Astrocyte of the cerebellum (primary cell): ENCODE measurements around the gene THOC5.

ENCODE experiments used
- DNase-seq: peaks from one replicate; pipeline ENCODE4 v3.0.0-alpha.2; 2011; ENCODE audit warnings: low read depth
- H3K4me3 ChIP-seq: 2 replicates; pipeline ENCODE4 v1.5.1; 2011; ENCODE audit warnings: mild to moderate bottlenecking, low read depth, low read length, moderate library complexity
- CTCF ChIP-seq: IDR thresholded peaks from 2 replicates; pipeline ENCODE4 v1.5.1; 2012; ENCODE audit warnings: low read length, low read depth, moderate library complexity, mild to moderate bottlenecking; ENCODE audit errors: missing control alignments
- in situ Hi-C: cut with HindIII; loops from 2 replicates; pipeline ENCODE4 v1.10.0; 2017; ENCODE audit warnings: low sequenced_read_pairs

Gene THOC5

DNA sequence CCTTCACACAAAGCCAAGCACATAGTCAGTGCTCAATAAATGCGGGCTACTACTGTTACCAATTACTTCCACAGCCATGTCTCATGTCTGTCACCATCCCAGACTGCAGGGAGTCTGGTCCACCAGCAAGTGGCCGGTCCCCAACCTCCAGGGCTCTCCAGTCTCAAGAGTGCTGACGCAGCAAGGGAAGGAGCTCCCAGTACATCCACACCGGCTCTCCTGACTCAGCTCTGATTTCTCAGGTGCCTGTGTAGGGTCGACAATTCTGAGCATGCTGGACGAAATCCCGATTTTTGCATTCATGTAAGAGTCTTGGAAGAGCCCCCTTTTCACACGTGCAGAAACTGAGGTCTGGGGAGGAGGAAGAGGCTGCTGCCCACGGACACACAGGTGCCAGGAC is 83.8 kb downstream of the THOC5 start:
- TF ChIP-seq CTCF = no peak
- no peak for DNase-seq
- H3K4me3 ChIP-seq = no peak overlapping the region
- in situ Hi-C loops = no loop called here

DNA sequence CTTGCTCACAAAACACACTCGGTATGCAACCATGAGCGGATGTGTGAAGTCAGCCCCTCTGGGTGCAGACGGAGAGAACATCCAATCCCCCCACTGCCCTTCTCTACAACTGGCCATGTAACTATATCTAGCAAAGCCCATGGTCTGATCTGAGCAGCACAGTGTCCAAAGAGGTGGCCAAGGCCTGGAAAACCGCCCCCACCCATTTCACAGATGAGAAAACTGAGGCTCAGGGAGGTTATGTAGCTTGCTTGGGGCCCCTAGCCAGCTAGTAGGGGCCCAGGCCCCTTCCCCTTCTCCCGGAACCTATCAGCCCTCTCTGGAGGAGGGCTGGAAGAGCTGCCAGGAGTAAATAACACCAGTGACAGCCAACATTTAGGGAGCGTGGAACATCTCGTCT is 89.0 kb downstream of the THOC5 start:
- in situ Hi-C loops = no loop called here
- no peak for TF ChIP-seq CTCF
- DNase-seq = no peak
- no peak overlapping the region for H3K4me3 ChIP-seq

GRCh38 chr22:29463629-29464028 is 89.9 kb downstream of the THOC5 start:
- no peak for DNase-seq
- in situ Hi-C loops = no loop called here
- H3K4me3 ChIP-seq = no peak overlapping the region
- no peak for TF ChIP-seq CTCF

- TF ChIP-seq CTCF = no peak
- in situ Hi-C loops = no loop called here
- no peak for DNase-seq
- no peak overlapping the region for H3K4me3 ChIP-seq
Observed at GRCh38 chr22:29461263-29461662, 92.3 kb downstream of the THOC5 start.

DNA sequence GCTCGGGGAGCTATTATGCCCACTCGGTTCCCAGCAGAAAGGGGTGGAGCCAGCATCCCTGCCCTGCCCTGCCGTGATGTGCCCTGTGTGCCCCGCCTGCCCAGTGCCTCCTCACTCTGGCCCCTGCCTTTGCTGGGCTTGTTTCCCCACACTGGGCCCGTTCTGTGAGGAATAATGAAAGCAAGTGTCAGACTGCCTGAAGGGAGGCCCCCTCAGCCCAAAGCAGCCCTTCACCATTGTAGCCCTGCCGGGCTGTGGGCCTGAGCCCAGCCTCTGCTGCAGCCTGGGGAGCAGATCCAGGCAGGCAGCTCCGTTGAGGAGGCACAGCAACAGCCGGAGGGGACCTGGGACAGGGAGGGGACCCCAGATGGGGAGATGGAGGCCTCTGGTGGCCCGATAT is 93.8 kb downstream of the THOC5 start:
- TF ChIP-seq CTCF = no peak
- in situ Hi-C loops = no loop called here
- DNase-seq = no peak
- H3K4me3 ChIP-seq = no peak overlapping the region

- H3K4me3 ChIP-seq = no peak overlapping the region
- in situ Hi-C loops = no loop called here
- DNase-seq = no peak
- TF ChIP-seq CTCF = no peak
Observed at GRCh38 chr22:29458551-29458950, 95.0 kb downstream of the THOC5 start.

DNA sequence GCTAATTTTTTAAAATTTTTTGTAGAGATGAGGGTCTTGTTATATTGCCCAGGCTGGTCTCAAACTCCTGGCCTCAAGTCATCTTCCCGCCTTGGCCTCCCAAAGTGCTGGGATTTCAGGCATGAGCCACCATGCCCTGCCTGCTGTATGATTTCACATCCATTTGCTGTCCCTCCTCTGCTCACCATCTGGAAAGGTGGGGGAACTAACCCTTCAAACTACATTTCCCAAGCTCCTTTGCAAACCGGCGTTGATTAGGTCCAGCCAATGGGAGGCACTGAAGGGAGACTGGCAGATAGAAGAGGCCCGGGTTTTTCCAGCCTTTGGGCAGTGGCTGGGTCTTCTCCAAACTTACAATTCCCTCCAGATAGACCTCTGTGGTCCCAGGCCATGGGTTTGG is 95.8 kb downstream of the THOC5 start:
- no peak overlapping the region for H3K4me3 ChIP-seq
- in situ Hi-C loops = no loop called here
- TF ChIP-seq CTCF = no peak
- DNase-seq = no peak
